H1 (cell line): ENCODE data around the gene MIPEP. TPM values are rescaled to one million over a fixed set of nuclear protein-coding genes. Genes with fewer than 3 reads are reported as not detected.

Source experiments
- BACH1 ChIP-seq: IDR thresholded peaks from 2 replicates; pipeline ENCODE4 v1.6.1; 2012; ENCODE audit warnings: low read length, improper control_type of control experiment
- CTCF ChIP-seq, 3 experiments: IDR thresholded peaks; 1 replicate in 2 of 3; 2 replicates in 1 of 3; pipeline versions ENCODE4 v1.5.1 to v1.6.1; 2011; ENCODE audit warnings: low read length in 3 of 3, mild to moderate bottlenecking in 3 of 3, inconsistent platforms in 2 of 3, low read depth in 1 of 3, moderate library complexity in 1 of 3; ENCODE audit not compliant: insufficient read depth in 1 of 3; ENCODE audit errors: control extremely low read depth in 1 of 3
- PHF8 ChIP-seq: fragments of 200-600 bp; sonication (generic); conservative IDR thresholded peaks from 2 replicates; pipeline ENCODE4 v1.7.1; 2012; ENCODE audit warnings: low read depth, mild to moderate bottlenecking, inconsistent platforms, low read length, moderate library complexity
- TAF7 ChIP-seq: optimal IDR thresholded peaks from 2 replicates; pipeline ENCODE3; 2011; ENCODE audit warnings: low read depth, mild to moderate bottlenecking, inconsistent platforms, low read length, moderate library complexity, borderline replicate concordance
- TBP ChIP-seq: IDR thresholded peaks from 2 replicates; pipeline ENCODE4 v1.6.1; 2011; ENCODE audit warnings: low read depth, low read length, improper control_type of control experiment
- TEAD4 ChIP-seq: IDR thresholded peaks from 2 replicates; pipeline ENCODE4 v1.6.1; 2012; ENCODE audit warnings: low read depth, low read length, inconsistent platforms, mixed read lengths
- polyA plus RNA-seq, 7 experiments: library from polyadenylated mRNA; depleted of rRNA in 3 of 7; stranded (reverse) in 5 of 7; unstranded in 2 of 7; fragments of >200 nt in 5 of 7; fragments of 200-250 nt in 2 of 7; gene quantifications; 1 replicate in 5 of 7; 2 replicates in 1 of 7; 4 replicates in 1 of 7; pipeline versions ENCODE4 v1.2.1 to v1.2.3, GENCODE V29; 2011 to 2013; ENCODE audit warnings: missing spikeins in 2 of 7, mixed read lengths in 2 of 7
- total RNA-seq: library from RNA; stranded (reverse); fragmentation: NEBNext Ultra II Directional; extraction: Animal tissue kit (Norgen Biotek cat#: 25700); gene quantifications from 2 replicates; pipeline ENCODE4 v1.2.1, GENCODE V29; 2021

Gene MIPEP
- total and polyA plus RNA-seq, 2 of the 8 experiments (the other 6 are each of a cell fraction or from before 2014, with no cell fraction given) = 24.0 to 24.2 TPM

- TF ChIP-seq CTCF (IDR thresholded peaks at IDR 0.05; ENCODE audit: control extremely low read depth in 1 of 3, insufficient read depth in 1 of 3, low read depth in 1 of 3, low read length in 3 of 3) (no peak), TAF7 (no peak), TBP (no peak), TEAD4 (no peak), BACH1 (no peak), PHF8 (no peak)
These were observed 33.8 kb downstream of the MIPEP start (continued) for GRCh38 chr13:23855360-23855759.
